K562 (cell line): ENCODE data around the gene HELZ2. TPM values are rescaled to one million over a fixed set of nuclear protein-coding genes. Genes with fewer than 3 reads are reported as not detected.

Source experiments
- ATAC-seq: fragments of 200-7000 bp; cut with Tn5 transposase; 3 replicates; pipeline ENCODE4 v1.9.1; 2020; ENCODE audit warnings: moderate library complexity
- BruUV-seq: library from RNA; stranded (reverse); fragments of 400-500 nt; replicated peaks from 2 replicates; lab custom pipeline; 2021; lab: Mats Ljungman, UMichigan
- CTCF ChIA-PET: fragments of 300-600 bp; formaldehyde crosslinking; extraction: SDS; loops from one replicate; lab custom pipeline; 2021; ENCODE audit warnings: low intra/inter-chr PET ratio; lab: Yijun Ruan, JAX
- POLR2A ChIA-PET: fragments of 300-600, 350-650 bp; sonication (Branson Sonifier 250); formaldehyde crosslinking; extraction: SDS; loops from one replicate; lab custom pipeline; 2021; ENCODE audit warnings: antibody characterized with exemption, inconsistent platforms; lab: Yijun Ruan, JAX
- DNase-seq, 4 experiments: peaks; one replicate each; pipeline versions ENCODE4 v3.0.0 to v3.0.0-alpha.2; 2011 to 2018; ENCODE audit warnings: low spot score in 3 of 4, mixed read lengths in 3 of 4; ENCODE audit errors: extremely low read depth in 1 of 4
- FAIRE-seq: peaks from 2 replicates; lab custom pipeline; 2011; peaks lifted over from hg19 to GRCh38; lab: Jason Lieb, UNC
- H2AFZ ChIP-seq: 2 replicates; pipeline ENCODE4 v1.6.0; 2011; ENCODE audit warnings: low read depth, low read length, control low read depth, inconsistent platforms
- H3K27ac ChIP-seq: fragments of 200-600 bp; 3 replicates; pipeline ENCODE4 v1.8.0; 2011; ENCODE audit warnings: low read depth, mild to moderate bottlenecking, control low read depth, inconsistent platforms, low read length, moderate library complexity, mixed read lengths; ENCODE audit errors: extremely low read depth
- H3K27me3 ChIP-seq, 2 experiments: fragments of 300-600 bp in 1 of 2; 2 replicates in 1 of 2; 3 replicates in 1 of 2; pipeline versions ENCODE4 v1.6.0 to v1.8.0; 2011; ENCODE audit warnings: inconsistent platforms in 2 of 2, low read length in 2 of 2, mild to moderate bottlenecking in 1 of 2, mixed read lengths in 1 of 2, moderate library complexity in 1 of 2; ENCODE audit not compliant: control insufficient read depth in 2 of 2, insufficient read depth in 2 of 2
- H3K36me3 ChIP-seq: fragments of 300-600 bp; 3 replicates; pipeline ENCODE4 v1.8.0; 2011; ENCODE audit warnings: mild to moderate bottlenecking, low read length, inconsistent platforms; ENCODE audit not compliant: control insufficient read depth, insufficient read depth
- H3K4me1 ChIP-seq, 2 experiments: fragments of 200-600 bp in 1 of 2; replicated peaks in 1 of 2; 2 replicates in 1 of 2; 3 replicates in 1 of 2; pipeline versions ENCODE4 v1.5.1 to v1.8.0; 2011; ENCODE audit warnings: inconsistent platforms in 2 of 2, low read length in 2 of 2, mild to moderate bottlenecking in 1 of 2, mixed read lengths in 1 of 2, moderate library complexity in 1 of 2; ENCODE audit not compliant: control insufficient read depth in 2 of 2, insufficient read depth in 2 of 2
- H3K4me2 ChIP-seq: 2 replicates; pipeline ENCODE4 v1.6.1; 2011; ENCODE audit warnings: low read length, control low read depth, inconsistent platforms, mixed read lengths; ENCODE audit not compliant: insufficient read depth
- H3K4me3 ChIP-seq: fragments of 200-600 bp; sonication (generic), shearing (Covaris generic); 2 replicates; pipeline ENCODE4 v1.5.1; 2016; ENCODE audit warnings: control low read depth, inconsistent platforms
- H3K79me2 ChIP-seq: fragments of 200-600 bp; 3 replicates; pipeline ENCODE4 v1.8.0; 2011; ENCODE audit warnings: low read length, inconsistent platforms; ENCODE audit not compliant: control insufficient read depth, insufficient read depth
- H3K9ac ChIP-seq, 2 experiments: 2 replicates each; pipeline versions ENCODE4 v1.6.0 to v1.6.1; 2011; ENCODE audit warnings: low read depth in 2 of 2, low read length in 2 of 2, control low read depth in 1 of 2, inconsistent platforms in 1 of 2, mild to moderate bottlenecking in 1 of 2, mixed read lengths in 1 of 2; ENCODE audit not compliant: insufficient read depth in 1 of 2
- H3K9me1 ChIP-seq: one replicate; pipeline ENCODE4 v1.6.0; 2011; ENCODE audit warnings: inconsistent platforms, mild to moderate bottlenecking, low read length, moderate library complexity; ENCODE audit not compliant: control insufficient read depth, insufficient read depth
- H3K9me3 ChIP-seq: replicated peaks from 2 replicates; pipeline ENCODE4 v1.5.1; 2011; ENCODE audit warnings: low read depth, low read length, inconsistent platforms; ENCODE audit not compliant: control insufficient read depth, insufficient read depth
- H4K20me1 ChIP-seq: replicated peaks from 2 replicates; pipeline ENCODE4 v1.6.1; 2011; ENCODE audit warnings: low read length, inconsistent platforms, mixed read lengths; ENCODE audit not compliant: control insufficient read depth, insufficient read depth
- CBX5 ChIP-seq: IDR thresholded peaks from 2 replicates; pipeline ENCODE4 v1.6.1; 2014; ENCODE audit warnings: low read depth, borderline replicate concordance
- DNMT1 ChIP-seq: fragments of 450-650 bp; IDR thresholded peaks from 2 replicates; pipeline ENCODE4 v1.6.1; 2016; ENCODE audit warnings: antibody characterized with exemption, mild to moderate bottlenecking
- RBFOX2 ChIP-seq: fragments of 200-400 bp; formaldehyde crosslinking; IDR thresholded peaks from 2 replicates; pipeline ENCODE4 v1.6.1; 2017; ENCODE audit warnings: low read depth, mild to moderate bottlenecking, low read length, moderate library complexity
- SPI1 ChIP-seq: IDR thresholded peaks from 2 replicates; pipeline ENCODE4 v1.6.1; 2011; ENCODE audit warnings: low read depth, low read length, control low read depth, borderline replicate concordance
- STAT5A ChIP-seq: IDR thresholded peaks from 2 replicates; pipeline ENCODE4 v1.6.1; 2012; ENCODE audit warnings: low read length, inconsistent platforms, borderline replicate concordance
- WGBS: fragments of 100-300 bp; shearing (Covaris generic); methylation state at CpG from one replicate; pipeline ENCODE4 v1.1.6; 2016; ENCODE audit warnings: low coverage, mixed read lengths; ENCODE audit not compliant: insufficient coverage; ENCODE audit errors: missing lambda C conversion rate; 5-methylcytosine and 5-hydroxymethylcytosine counted together
- in situ Hi-C: fragments of 300-500 bp; cut with MboI; formaldehyde crosslinking; loops from 4 replicates; pipeline ENCODE4 v1.15.0; 2018; ENCODE audit warnings: inconsistent platforms, mixed read lengths
- intact Hi-C: fragments of 100-400 bp; cut with micrococcal nuclease; formaldehyde crosslinking; loops from 2 replicates; pipeline ENCODE4 v1.14.2; 2022
- polyA plus RNA-seq, 8 experiments: library from polyadenylated mRNA; depleted of rRNA in 4 of 8; stranded (reverse) in 5 of 8; unstranded in 3 of 8; fragments of >200 nt; fragmentation: Nextera tagmentation in 2 of 8; fragmentation: Illumina TruSeq in 1 of 8; extraction: Ambion mirVana in 2 of 8; extraction: Trizol in 1 of 8; gene quantifications; 2 replicates each; pipeline versions ENCODE4 v1.2.1 to v1.2.3, GENCODE V29; 2011 to 2014; ENCODE audit warnings: inconsistent platforms in 1 of 8, missing spikeins in 1 of 8
- total RNA-seq, 7 experiments: library from RNA; depleted of rRNA in 6 of 7; stranded (reverse); fragments of >200 nt in 6 of 7; fragmentation: Illumina TruSeq in 2 of 7; extraction: Trizol in 2 of 7; gene quantifications; 2 replicates each; pipeline versions ENCODE4 v1.2.1 to v1.2.3, GENCODE V29; 2011 to 2021; ENCODE audit warnings: low replicate concordance in 1 of 7
- TF ChIP-seq, protein P1 (sequence below): fragments of 250-450 bp; sonication (Bioruptor Pico); IDR thresholded peaks from 2 replicates; pipeline ENCODE4 v1.5.0; 2021

Gene HELZ2
- total and polyA plus RNA-seq, 9 of the 15 experiments (the other 6 are each of a cell fraction or from before 2014, with no cell fraction given) = 0.03 to 7.8 (median 2.9) TPM; not detected in 1

DNA sequence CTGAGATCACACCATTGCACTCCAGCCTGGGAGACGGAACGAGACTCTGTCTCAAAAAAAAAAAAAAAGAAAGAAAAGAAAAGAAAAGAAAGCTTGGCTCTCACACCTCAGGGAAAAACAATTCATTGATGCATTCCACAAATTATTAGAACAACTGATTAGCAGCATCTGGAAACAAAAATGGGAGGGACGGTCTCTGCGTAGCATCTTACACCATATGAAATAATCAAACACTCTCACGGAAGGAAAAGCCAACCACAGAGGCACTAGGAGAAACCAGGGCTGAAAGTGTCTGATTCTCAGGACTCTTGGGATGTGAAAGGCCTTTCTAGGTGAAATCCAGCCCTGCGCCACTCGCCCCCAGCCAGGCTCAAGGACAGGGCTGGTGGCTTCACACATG is 2.3 kb upstream of the HELZ2 start:
- CTCF ChIA-PET = no interaction called here
- Histone ChIP-seq H3K4me2 (no peak overlapping the region), H3K4me1 (peaks cover 8 to 54% of the 10 kb centered on the region in 2 experiments), H3K9me3 (no peaks in the 10 kb centered on the region), H3K9me1 (peaks cover 3% of the 10 kb centered on the region), H3K36me3 (no peaks in the 10 kb centered on the region), H3K27me3 (no peaks in the 10 kb centered on the region), H3K79me2 (no peaks in the 10 kb centered on the region), H4K20me1 (peaks cover 3% of the 10 kb centered on the region; the same call in 1 of the 2 replicates), H3K27ac (no peak overlapping the region), H2AFZ (no peak overlapping the region; the same call in 1 of the 2 replicates), H3K9ac (no peak overlapping the region), H3K4me3 (no peak overlapping the region)
- POLR2A ChIA-PET = interaction anchor here (1.3 kb wide), 1 partner anchor 33 kb away, joined by 3 read pairs; no protein-coding TSS in a partner anchor
- intact Hi-C loops (no loop called here), in situ Hi-C loops (no loop called here)
- BruUV-seq = no TSS peak
- 51% methylated on average over 5 of the region's 7 CpGs for WGBS
- no peak for DNase-seq
- no peak for ATAC-seq
- no peak for FAIRE-seq
- TF ChIP-seq STAT5A = no peak
- no peak for TF ChIP-seq SPI1
- TF ChIP-seq, protein P1, sequence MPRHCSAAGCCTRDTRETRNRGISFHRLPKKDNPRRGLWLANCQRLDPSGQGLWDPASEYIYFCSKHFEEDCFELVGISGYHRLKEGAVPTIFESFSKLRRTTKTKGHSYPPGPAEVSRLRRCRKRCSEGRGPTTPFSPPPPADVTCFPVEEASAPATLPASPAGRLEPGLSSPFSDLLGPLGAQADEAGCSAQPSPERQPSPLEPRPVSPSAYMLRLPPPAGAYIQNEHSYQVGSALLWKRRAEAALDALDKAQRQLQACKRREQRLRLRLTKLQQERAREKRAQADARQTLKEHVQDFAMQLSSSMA (CRISPR knock-in tag) = no peak
- TF ChIP-seq RBFOX2 = no peak
- no peak for TF ChIP-seq CBX5
- no peak for TF ChIP-seq DNMT1
